Uterus (tissue), 2 donors: ENCODE results near the gene HSPA1A.

ENCODE experiments used
- POLR2A ChIP-seq, 2 donors: fragments of 450-650 bp; IDR thresholded peaks; one replicate each; pipeline ENCODE4 v1.6.1; 2016; ENCODE audit warnings: antibody characterized with exemption in 2 of 2, mild to moderate bottlenecking in 1 of 2, moderate library complexity in 1 of 2
- TF ChIP-seq, protein P1 (sequence below), 4 experiments: fragments of 200-600 bp in 2 of 4; fragments of 450-650 bp in 2 of 4; sonication (generic) in 2 of 4; IDR thresholded peaks; one replicate each; pipeline ENCODE4 v1.5.1; 2016 to 2019; ENCODE audit warnings: antibody characterized with exemption in 4 of 4, mild to moderate bottlenecking in 2 of 4, moderate library complexity in 1 of 4

DNA sequence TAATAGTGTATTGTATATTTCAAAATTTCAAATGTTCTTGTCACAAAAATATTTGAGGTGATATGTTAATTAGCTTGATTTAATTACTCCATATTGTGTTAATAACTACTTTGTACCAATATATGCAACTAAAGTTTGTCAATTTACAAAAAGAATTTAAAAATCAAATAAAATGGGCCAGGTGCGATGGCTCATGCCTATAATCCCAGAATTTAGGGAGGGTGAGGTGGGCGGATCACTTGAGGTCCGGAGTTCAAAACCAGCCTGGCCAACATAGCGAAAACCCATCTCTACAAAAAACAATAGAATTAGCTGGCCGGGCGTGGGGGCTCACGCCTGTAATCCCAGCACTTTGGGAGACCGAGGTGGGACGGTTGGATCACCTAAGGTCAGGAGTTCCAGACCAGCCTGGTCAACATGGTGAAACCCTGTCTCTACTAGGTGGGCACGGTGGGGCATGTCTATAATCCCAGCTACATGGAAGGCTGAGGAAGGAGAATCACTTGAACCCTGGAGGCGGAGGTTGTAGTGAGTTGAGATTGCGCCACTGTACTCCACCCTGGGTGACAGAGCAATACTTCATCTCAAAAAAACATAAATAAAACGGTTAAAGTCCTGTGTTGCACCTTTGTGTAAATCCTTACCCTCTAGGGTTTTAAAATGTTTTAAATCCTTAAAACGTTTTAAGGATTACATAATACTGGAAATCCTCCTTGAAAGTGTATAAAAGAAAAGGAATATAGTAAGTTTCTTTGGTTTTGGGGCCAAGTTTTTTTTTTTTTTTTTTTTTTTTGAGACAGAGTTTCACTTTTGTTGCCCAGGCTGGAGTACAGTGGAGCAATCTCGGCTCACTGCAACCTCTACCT, 16.2 kb downstream of the HSPA1A start:
- TF ChIP-seq, protein P1, sequence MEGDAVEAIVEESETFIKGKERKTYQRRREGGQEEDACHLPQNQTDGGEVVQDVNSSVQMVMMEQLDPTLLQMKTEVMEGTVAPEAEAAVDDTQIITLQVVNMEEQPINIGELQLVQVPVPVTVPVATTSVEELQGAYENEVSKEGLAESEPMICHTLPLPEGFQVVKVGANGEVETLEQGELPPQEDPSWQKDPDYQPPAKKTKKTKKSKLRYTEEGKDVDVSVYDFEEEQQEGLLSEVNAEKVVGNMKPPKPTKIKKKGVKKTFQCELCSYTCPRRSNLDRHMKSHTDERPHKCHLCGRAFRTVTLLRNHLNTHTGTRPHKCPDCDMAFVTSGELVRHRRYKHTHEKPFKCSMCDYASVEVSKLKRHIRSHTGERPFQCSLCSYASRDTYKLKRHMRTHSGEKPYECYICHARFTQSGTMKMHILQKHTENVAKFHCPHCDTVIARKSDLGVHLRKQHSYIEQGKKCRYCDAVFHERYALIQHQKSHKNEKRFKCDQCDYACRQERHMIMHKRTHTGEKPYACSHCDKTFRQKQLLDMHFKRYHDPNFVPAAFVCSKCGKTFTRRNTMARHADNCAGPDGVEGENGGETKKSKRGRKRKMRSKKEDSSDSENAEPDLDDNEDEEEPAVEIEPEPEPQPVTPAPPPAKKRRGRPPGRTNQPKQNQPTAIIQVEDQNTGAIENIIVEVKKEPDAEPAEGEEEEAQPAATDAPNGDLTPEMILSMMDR (IDR thresholded peaks at IDR 0.05) = no peak
- no peak for TF ChIP-seq POLR2A (IDR thresholded peaks at IDR 0.05)
